HG02885 (cell line): ENCODE data around the gene TTLL12.

ENCODE experiments used
- ATAC-seq: cut with Tn5 transposase; IDR thresholded peaks from one replicate; pipeline ENCODE4 v1.9.1; 2021; ENCODE audit warnings: mild to moderate bottlenecking; ENCODE audit not compliant: unreplicated experiment, poor library complexity

TTLL12 gene

DNA sequence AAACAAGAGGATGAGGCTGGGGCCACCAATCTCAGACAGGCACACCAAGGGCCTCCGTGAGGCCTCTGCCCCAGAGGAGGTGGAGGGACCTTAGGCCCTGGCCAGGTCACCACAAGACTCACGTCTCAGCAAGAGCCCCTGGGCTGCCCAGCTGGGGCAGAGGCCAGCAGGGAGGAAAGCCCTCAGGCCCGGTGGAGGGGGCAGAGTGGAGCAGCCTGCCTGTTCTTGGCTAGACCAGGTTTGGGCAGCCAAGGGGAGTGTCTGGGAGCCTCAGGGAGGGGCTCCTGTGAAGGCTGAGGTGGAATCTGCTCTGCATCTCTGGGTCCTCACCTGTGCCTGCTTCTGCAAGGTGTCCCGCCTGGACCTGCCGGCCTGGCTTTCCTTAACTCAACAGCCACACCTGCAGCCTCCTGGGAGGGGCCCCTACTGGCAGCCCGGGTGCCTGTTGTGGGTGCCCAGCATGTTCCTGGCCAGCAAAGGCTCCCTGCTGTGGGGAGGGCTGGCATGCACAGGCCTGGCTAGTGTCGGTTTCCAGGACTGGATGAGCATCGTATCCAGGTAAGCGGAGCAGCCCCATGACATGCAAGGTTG lies 11.9 kb downstream of the TTLL12 start:
- ATAC-seq = no peak

- no peak for ATAC-seq
Observed at GRCh38 chr22:43173976-43174720, 12.8 kb downstream of the TTLL12 start.

GRCh38 chr22:43173566-43173965 lies 13.4 kb downstream of the TTLL12 start:
- no peak for ATAC-seq

DNA sequence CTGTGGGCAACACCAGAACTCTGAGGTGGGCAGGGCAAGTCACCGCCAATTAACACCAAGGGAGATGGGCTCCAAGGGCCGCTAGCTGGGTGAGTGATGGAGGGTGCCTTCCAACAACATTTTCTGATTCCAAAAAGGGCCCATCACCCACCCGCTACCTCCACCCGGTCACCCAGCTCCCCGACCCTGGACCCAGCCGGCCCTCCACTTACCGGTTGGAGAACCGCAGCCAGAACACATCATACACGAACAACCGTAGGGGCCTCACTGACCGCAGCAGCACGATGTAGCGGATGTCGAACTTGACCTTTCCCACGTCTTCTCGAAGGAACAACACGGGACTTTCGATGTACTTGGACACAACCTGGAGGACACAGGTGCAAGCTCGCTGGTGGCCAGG lies 14.7 kb downstream of the TTLL12 start:
- ATAC-seq = no peak

DNA sequence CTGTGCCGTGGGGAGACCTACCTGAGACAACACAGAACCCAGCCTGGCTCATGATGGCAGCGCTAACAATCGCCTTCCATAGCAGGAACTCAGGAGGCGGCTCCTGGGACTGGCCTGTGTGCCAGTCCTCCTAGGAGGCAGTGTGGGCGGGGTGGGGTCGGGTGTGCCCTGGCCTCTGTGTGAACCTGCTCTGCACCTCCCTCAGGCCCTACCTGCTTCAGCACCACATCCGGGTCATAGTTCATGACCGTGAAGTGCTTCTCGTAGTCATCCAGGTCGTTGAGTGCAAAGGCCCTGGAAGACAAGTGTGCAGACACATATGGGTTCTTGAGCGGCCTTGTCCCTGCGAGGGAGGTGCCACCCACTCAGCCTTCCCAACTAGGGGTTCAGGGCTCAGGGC lies 15.3 kb downstream of the TTLL12 start:
- ATAC-seq = no peak

DNA sequence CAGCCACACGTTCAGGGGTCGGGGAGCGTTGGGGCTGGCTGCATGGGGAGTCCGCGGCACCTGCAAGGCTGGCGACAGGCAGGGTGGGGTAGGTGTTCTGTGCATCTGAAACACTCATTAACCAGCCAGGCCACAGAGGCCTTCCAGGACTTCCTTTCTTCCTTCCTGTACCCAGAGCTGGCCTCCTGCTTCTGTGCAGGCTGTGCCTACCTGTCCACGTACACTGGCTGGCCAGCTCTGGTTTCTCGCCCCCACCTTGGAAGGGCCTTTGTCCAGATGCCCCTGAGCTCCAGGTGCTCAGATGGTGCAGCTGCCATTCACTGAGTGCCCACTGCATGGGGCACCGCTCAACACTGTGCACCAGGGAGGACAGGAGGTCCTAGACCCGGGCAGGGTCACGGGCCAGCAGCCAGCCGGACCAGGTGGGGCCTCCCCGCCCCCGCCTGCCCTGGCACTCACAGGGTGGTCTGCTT lies 15.9 kb downstream of the TTLL12 start:
- no peak for ATAC-seq

DNA sequence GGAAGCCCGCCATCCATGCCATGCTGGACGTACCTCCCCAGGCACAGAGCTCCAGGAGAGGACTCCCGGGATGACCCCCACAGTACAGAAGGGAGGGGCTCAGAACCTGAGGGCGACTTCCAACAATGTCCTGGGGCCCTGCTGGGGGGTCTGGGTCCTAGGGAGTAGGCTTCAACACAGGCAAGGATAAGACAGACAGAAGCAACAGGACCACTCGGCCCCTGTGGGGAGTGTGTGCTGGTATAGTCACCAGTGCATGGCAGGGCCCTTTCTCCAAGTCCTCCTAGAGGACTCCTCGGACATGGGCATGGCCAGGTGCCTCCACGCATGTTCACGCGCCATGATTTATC lies 16.8 kb downstream of the TTLL12 start:
- no peak for ATAC-seq

- ATAC-seq = no peak
Observed at GRCh38 chr22:43169310-43170130, 17.4 kb downstream of the TTLL12 start.

GRCh38 chr22:43168471-43169309 lies 18.2 kb downstream of the TTLL12 start:
- no peak for ATAC-seq

DNA sequence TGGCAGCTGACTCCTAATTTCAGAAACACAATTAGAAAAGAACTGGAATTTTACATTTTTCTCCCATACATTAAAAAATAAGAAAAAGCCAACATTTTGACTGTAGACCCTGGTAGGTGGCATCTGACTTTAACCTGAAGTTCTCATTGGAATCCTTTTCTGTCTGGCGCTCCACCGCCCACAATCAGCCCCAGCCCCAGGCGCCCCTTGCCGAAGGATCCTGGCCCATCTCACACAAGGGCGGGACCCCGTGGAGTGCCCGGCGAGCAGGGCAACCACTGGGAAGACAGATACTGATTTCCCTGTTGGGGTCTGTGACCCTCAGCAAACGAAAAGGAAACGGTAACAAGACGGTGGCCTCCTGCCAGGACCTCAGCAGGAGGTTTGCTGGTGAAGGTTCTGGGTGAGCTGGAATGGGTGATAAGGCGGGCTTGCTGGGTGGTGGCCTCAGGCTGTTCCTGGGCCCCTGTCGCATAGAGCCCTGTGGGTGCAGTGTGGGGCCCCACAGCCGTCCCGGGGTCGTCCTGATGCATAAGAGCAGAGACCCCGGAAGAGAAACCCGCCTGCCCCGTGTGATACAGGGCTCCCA lies 19.8 kb downstream of the TTLL12 start:
- no peak for ATAC-seq

GRCh38 chr22:43166132-43166930 lies 20.6 kb downstream of the TTLL12 start:
- no peak for ATAC-seq

DNA sequence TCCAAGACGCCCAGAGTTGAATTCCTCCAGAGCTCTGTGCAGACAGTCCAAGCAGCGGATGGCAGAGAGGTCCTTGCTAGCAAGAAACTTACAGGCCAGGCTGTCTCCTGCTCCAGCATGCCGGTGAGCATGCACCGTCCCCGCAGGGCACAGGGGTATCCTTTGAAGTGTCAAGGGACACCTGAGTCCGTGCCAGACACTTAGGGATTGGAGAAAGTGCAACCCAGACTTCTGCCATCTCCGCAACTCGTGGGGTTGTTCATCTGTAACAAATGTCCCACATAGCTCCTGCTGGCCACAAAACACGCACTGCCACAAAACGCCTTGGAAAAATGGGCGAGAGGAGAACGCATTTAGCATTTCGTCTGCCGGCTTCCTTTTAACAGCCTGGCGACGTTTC lies 22.3 kb downstream of the TTLL12 start:
- ATAC-seq = no peak

DNA sequence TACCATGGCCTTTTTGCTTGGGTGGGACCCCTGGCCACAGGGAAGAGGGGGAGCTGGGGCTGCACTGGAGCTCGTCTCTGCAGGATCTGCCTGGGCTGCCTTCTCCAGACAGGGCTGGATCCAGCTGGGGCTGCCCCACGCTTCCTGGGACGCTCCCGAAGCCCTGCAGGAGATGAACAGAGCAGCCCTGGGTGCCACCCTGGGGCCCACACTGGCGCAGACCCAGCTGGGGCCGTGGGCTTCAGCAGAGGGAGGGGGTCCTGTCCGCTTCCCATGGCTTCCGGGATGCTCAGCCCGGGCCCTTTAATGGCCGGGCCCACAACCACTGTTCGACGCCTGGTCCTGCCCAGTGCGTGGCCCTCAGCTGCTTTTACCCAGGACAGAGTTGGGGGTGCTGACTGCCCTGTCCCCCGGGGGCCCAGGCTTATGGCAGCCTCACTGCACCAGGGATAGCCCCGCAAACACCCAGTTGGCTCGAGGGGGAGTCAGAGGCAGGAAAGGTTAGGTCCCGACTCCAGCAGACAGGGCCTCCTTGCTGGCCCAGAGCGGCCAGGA lies 23.6 kb downstream of the TTLL12 start:
- ATAC-seq = no peak

- ATAC-seq = no peak
Observed at GRCh38 chr22:43162412-43163150, 24.4 kb downstream of the TTLL12 start.

DNA sequence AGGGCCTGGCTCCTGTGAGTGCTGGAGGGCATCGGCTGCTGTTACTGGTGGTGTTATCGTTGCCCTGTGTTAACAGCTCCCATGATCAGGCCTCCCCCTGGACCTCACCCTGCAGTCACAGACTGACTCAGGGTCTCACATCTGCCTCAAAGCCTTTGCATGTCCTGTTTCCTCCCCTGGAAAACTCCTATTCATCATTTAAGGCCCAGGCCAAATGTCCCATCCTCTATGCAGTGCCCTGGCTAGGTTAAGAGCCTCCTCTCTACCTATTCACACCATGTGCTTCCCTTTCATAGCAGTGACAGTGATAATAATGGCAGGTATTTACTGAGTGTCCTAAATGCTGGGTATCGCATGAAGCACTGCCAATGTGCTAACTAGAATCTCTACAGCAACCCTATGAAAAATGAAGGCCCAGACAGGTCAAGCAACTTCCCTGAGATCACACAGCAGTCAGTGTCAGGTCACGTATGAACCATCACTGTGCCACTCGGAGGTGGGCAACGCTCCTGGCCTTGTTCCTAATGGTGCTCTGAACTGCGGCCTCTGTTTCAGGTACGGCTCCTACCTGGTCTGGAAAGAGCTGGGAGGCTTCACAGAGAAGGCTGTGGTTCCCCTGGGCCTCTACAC lies 26.3 kb downstream of the TTLL12 start:
- ATAC-seq = no peak

DNA sequence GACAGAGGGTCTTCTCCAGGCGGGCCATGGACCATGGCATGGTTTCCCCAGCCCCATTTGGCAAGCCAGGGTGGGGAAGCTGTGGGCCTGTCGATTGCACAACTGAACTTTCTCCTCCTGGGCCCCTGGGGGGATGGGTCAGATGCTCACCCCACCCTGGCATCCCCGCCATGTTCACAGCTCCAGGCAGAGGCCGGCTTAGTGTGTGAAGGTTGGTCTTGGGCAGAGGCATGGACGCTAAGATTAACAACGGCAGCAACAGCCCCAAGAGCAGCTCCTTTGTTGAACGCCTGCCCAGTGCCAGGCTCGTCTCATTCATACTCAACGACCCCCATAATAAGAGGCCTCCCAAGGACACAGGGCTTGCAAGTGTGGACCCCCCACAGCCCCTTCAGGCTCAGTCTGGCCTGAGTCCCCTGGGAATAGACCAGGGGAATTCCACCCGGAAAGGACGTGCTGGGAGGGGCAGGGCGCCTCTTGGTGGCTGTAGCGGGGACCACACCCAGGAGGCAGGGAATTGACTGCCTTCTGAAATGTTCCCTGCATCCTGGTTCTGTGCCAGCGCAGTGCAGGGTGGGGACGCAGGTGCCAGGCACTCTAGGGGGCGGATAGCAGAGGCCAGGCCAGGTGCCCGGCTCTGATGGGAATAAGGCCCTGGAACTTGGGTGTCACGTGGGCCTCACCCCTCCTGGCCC lies 27.3 kb downstream of the TTLL12 start:
- no peak for ATAC-seq

GRCh38 chr22:43158778-43159483 lies 28.0 kb downstream of the TTLL12 start:
- ATAC-seq = no peak
